ENCODE results near the gene NFYB.

NFYB gene

GRCh38 chr12:104109446-104110271, 28.4 kb downstream of the NFYB start:
- no peak for DNase-seq

GRCh38 chr12:104108755-104109445, 29.1 kb downstream of the NFYB start:
- DNase-seq = peak; percentile 72

- no peak for DNase-seq
Measured at GRCh38 chr12:104106965-104107364, 31.0 kb downstream of the NFYB start.

GRCh38 chr12:104105461-104105860, 32.5 kb downstream of the NFYB start:
- no peak for DNase-seq

- DNase-seq = no peak
Measured at GRCh38 chr12:104097954-104098353, 40.1 kb downstream of the NFYB start.

GRCh38 chr12:104095289-104095688, 42.7 kb downstream of the NFYB start:
- DNase-seq = no peak

- no peak for DNase-seq
Measured at GRCh38 chr12:104094284-104094683, 43.7 kb downstream of the NFYB start.

GRCh38 chr12:104091136-104091535, 46.9 kb downstream of the NFYB start:
- no peak for DNase-seq

GRCh38 chr12:104090685-104091084, 47.3 kb downstream of the NFYB start:
- no peak for DNase-seq

GRCh38 chr12:104083769-104084475, 54.1 kb downstream of the NFYB start:
- DNase-seq = no peak

- DNase-seq = no peak
Measured at GRCh38 chr12:104080764-104081163, 57.2 kb downstream of the NFYB start.

GRCh38 chr12:104079024-104079423, 59.0 kb downstream of the NFYB start:
- DNase-seq = no peak

GRCh38 chr12:104073699-104074098, 64.3 kb downstream of the NFYB start:
- DNase-seq = no peak

- DNase-seq = no peak
Measured at GRCh38 chr12:104072099-104072498, 65.9 kb downstream of the NFYB start.

All from activated effector memory CD4-positive, alpha-beta T cell treated with Interleukin-2 at 50 U/mL for 16 hours (primary cell).